Natural killer cell (primary cell): ENCODE data around the gene AFAP1L2. TPM values are rescaled to one million over a fixed set of nuclear protein-coding genes. Genes with fewer than 3 reads are reported as not detected.

ENCODE experiments used
- ATAC-seq, 3 donors: fragments of 150-1000 bp in 2 of 3; fragments of 200-7000 bp in 1 of 3; cut with Tn5 transposase; 1 replicate in 1 of 3; 2 replicates in 2 of 3; pipeline ENCODE4 v1.10.0; 2021; ENCODE audit warnings: mild to moderate bottlenecking in 2 of 3, moderate library complexity in 2 of 3
- DNase-seq, 2 donors: peaks; one replicate each; pipeline versions ENCODE4 v3.0.0 to v3.0.0-alpha.2; 2013 to 2021; ENCODE audit warnings: mixed read lengths in 1 of 2
- H3K27ac ChIP-seq: one replicate; pipeline ENCODE4 v1.5.1; 2013; ENCODE audit warnings: mild to moderate bottlenecking, low read length
- H3K27me3 ChIP-seq: one replicate; pipeline ENCODE4 v1.6.1; 2013; ENCODE audit warnings: low read length; ENCODE audit not compliant: control insufficient read depth, insufficient read depth
- H3K36me3 ChIP-seq: one replicate; pipeline ENCODE4 v1.6.1; 2013; ENCODE audit warnings: low read length; ENCODE audit not compliant: control insufficient read depth, insufficient read depth
- H3K4me1 ChIP-seq: one replicate; pipeline ENCODE4 v1.6.1; 2013; ENCODE audit warnings: low read length; ENCODE audit not compliant: control insufficient read depth, insufficient read depth
- H3K4me3 ChIP-seq: one replicate; pipeline ENCODE4 v1.5.1; 2013; ENCODE audit warnings: low read length
- H3K9me3 ChIP-seq: one replicate; pipeline ENCODE4 v1.6.1; 2013; ENCODE audit warnings: low read length; ENCODE audit not compliant: control insufficient read depth, insufficient read depth
- H3K27ac Mint-ChIP-seq, 2 donors: one replicate each; pipeline ENCODE4 v1.8.0; 2022; ENCODE audit warnings: mild to moderate bottlenecking in 2 of 2, mixed read lengths in 2 of 2, moderate library complexity in 1 of 2
- H3K27me3 Mint-ChIP-seq, 2 donors: one replicate each; pipeline ENCODE4 v1.8.0; 2022; ENCODE audit warnings: low read depth in 2 of 2, mixed read lengths in 2 of 2
- H3K36me3 Mint-ChIP-seq: one replicate; pipeline ENCODE4 v1.8.0; 2022; ENCODE audit warnings: mixed read lengths
- H3K4me1 Mint-ChIP-seq, 2 donors: one replicate each; pipeline ENCODE4 v1.8.0; 2022; ENCODE audit warnings: mixed read lengths in 2 of 2
- H3K4me3 Mint-ChIP-seq: one replicate; pipeline ENCODE4 v1.8.0; 2022; ENCODE audit warnings: mild to moderate bottlenecking, moderate library complexity, mixed read lengths
- H3K9me3 Mint-ChIP-seq, 2 donors: one replicate each; pipeline ENCODE4 v1.8.0; 2022; ENCODE audit warnings: mixed read lengths in 2 of 2
- CTCF ChIP-seq: fragments of 200-600 bp; IDR thresholded peaks from one replicate; pipeline ENCODE4 v1.8.0; 2022; ENCODE audit warnings: antibody characterized with exemption
- WGBS: methylation state at CpG from one replicate; pipeline ENCODE4 v1.1.7; 2013; ENCODE audit warnings: missing lambda C conversion rate; ENCODE audit not compliant: insufficient coverage; 5-methylcytosine and 5-hydroxymethylcytosine counted together
- intact Hi-C: fragments of 100-400 bp; cut with micrococcal nuclease; formaldehyde crosslinking; loops from one replicate; pipeline ENCODE4 v1.14.2; 2022
- total RNA-seq, 4 donors: library from RNA; stranded (reverse); fragments of 120-200 nt in 1 of 4; gene quantifications; one replicate each; pipeline versions ENCODE4 v1.2.3 to v1.2.4, GENCODE V29; 2013 to 2022

Gene AFAP1L2
- total RNA-seq, 3 donors from 2014 or later (not counting 1 experiment from before 2014, with no cell fraction given): 0.66 to 2.8 (median 1.3) TPM

GRCh38 chr10:114301951-114302710 is 102.2 kb downstream of the AFAP1L2 start:
- H3K4me1 ChIP-seq: peaks cover 18% of the 10 kb centered on the region
- no peak overlapping the region for H3K4me3 ChIP-seq
- ATAC-seq (no peak), DNase-seq (no peak)
- intact Hi-C loops: loop anchor here (10.0 kb wide), 2 partner anchors 153 to 833 kb away; no protein-coding TSS in a partner anchor
- H3K9me3 ChIP-seq: no peaks in the 10 kb centered on the region
- H3K27me3 Mint-ChIP-seq: no peaks in the 10 kb centered on the region
- 85% methylated on average over 14 of the region's 14 CpGs for WGBS
- peaks cover 11 to 13% of the 10 kb centered on the region in 2 donors for H3K4me1 Mint-ChIP-seq
- TF ChIP-seq CTCF: no peak
- H3K36me3 ChIP-seq: no peaks in the 10 kb centered on the region
- H3K36me3 Mint-ChIP-seq: no peaks in the 10 kb centered on the region
- no peaks in the 10 kb centered on the region for H3K9me3 Mint-ChIP-seq
- H3K27ac ChIP-seq: no peak overlapping the region
- no peak overlapping the region for H3K4me3 Mint-ChIP-seq
- no peak overlapping the region for H3K27ac Mint-ChIP-seq
- H3K27me3 ChIP-seq: no peaks in the 10 kb centered on the region

GRCh38 chr10:114301177-114301576 is 103.1 kb downstream of the AFAP1L2 start:
- ATAC-seq (no peak), DNase-seq (no peak)
- Histone ChIP-seq H3K36me3 (peaks cover 3% of the 10 kb centered on the region), H3K27me3 (no peaks in the 10 kb centered on the region), H3K27ac (no peak overlapping the region), H3K9me3 (peaks cover 6% of the 10 kb centered on the region), H3K4me3 (no peak overlapping the region), H3K4me1 (peaks cover 18% of the 10 kb centered on the region)
- Mint-ChIP-seq H3K4me1 (peaks cover 11 to 13% of the 10 kb centered on the region in 2 donors), H3K9me3 (peaks cover under 1% of the 10 kb centered on the region in 2 donors), H3K4me3 (no peak overlapping the region), H3K36me3 (peaks cover 3% of the 10 kb centered on the region), H3K27me3 (no peaks in the 10 kb centered on the region), H3K27ac (no peak overlapping the region)
- intact Hi-C loops: loop anchor here (10.0 kb wide), 2 partner anchors 154 to 834 kb away; no protein-coding TSS in a partner anchor
- TF ChIP-seq CTCF: no peak
- 94% methylated on average over 9 of the region's 9 CpGs for WGBS

- intact Hi-C loops: loop anchor here (10.0 kb wide), 2 partner anchors 155 to 835 kb away; no protein-coding TSS in a partner anchor
- no peak overlapping the region for H3K4me3 Mint-ChIP-seq
- H3K27me3 ChIP-seq: no peaks in the 10 kb centered on the region
- H3K9me3 Mint-ChIP-seq: peaks cover 2 to 4% of the 10 kb centered on the region in 2 donors
- H3K27me3 Mint-ChIP-seq: no peaks in the 10 kb centered on the region
- no peak overlapping the region for H3K27ac ChIP-seq
- DNase-seq (no peak), ATAC-seq (no peak)
- peaks cover 12% of the 10 kb centered on the region for H3K9me3 ChIP-seq
- peaks cover 16% of the 10 kb centered on the region for H3K4me1 ChIP-seq
- H3K4me3 ChIP-seq: no peak overlapping the region
- H3K27ac Mint-ChIP-seq: no peak overlapping the region
- WGBS: 91% methylated on average over 16 of the region's 16 CpGs
- no peak for TF ChIP-seq CTCF
- peaks cover 14% of the 10 kb centered on the region for H3K36me3 Mint-ChIP-seq
- H3K36me3 ChIP-seq: peaks cover 3% of the 10 kb centered on the region
- peaks cover 11 to 13% of the 10 kb centered on the region in 2 donors for H3K4me1 Mint-ChIP-seq
Measured at GRCh38 chr10:114300036-114300645, 104.2 kb downstream of the AFAP1L2 start.
